NCI-H2227 (cell line): ENCODE results near the gene ARPC1B.

Experiments used
- DNase-seq: peaks from one replicate; lab custom pipeline; 2025; ENCODE audit not compliant: unreplicated experiment; lab: John Stamatoyannopoulos, UW

The ARPC1B gene

DNA sequence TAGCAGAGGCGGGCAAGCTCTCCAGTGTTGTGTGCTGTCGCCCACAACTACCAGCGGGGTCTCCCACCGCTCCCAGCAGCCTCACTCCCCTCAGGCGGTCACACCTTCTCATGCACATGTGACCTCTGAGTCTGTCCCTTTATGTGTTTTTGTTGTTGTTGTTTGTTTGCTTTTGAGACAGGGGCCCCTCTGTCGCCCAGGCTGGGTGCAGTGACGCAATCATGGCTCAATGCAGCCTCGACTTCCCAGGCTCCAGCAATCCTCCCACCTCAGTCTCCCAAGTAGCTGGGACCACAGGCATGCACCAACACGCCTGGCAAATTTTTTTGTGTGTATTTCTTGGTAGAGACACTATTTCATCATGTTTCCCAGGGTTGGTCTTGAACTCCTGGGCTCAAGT, 65.7 kb downstream of the ARPC1B start:
- no peak for DNase-seq
